Keratinocyte (primary cell): Measurements from ENCODE around the gene PSMF1. TPM values are rescaled to one million over a fixed set of nuclear protein-coding genes. Genes with fewer than 3 reads are reported as not detected.

Source experiments
- DNase-seq: peaks from one replicate; pipeline ENCODE4 v3.0.0-alpha.2; 2011; ENCODE audit warnings: low read depth, missing footprints, low spot score
- FAIRE-seq: peaks from 2 replicates; lab custom pipeline; 2011; peaks lifted over from hg19 to GRCh38; lab: Jason Lieb, UNC
- H2AFZ ChIP-seq: 2 replicates; pipeline ENCODE4 v1.6.0; 2012; ENCODE audit warnings: low read length, control low read depth, inconsistent platforms; ENCODE audit not compliant: control insufficient read depth
- H3K27ac ChIP-seq: 2 replicates; pipeline ENCODE4 v1.5.1; 2011; ENCODE audit warnings: low read length; ENCODE audit not compliant: control insufficient read depth, insufficient read depth
- H3K27me3 ChIP-seq: 3 replicates; pipeline ENCODE4 v1.6.0; 2011; ENCODE audit warnings: low read length; ENCODE audit not compliant: control insufficient read depth, insufficient read depth; ENCODE audit errors: extremely low read depth
- H3K36me3 ChIP-seq, 2 experiments: 2 replicates in 1 of 2; 3 replicates in 1 of 2; pipeline ENCODE4 v1.5.1; 2011; ENCODE audit warnings: low read length in 2 of 2, mild to moderate bottlenecking in 1 of 2; ENCODE audit not compliant: control insufficient read depth in 2 of 2, insufficient read depth in 2 of 2; ENCODE audit errors: extremely low read depth in 1 of 2
- H3K4me1 ChIP-seq: 3 replicates; pipeline ENCODE4 v1.5.1; 2011; ENCODE audit warnings: low read length; ENCODE audit not compliant: control insufficient read depth, insufficient read depth; ENCODE audit errors: extremely low read depth
- H3K4me2 ChIP-seq: 3 replicates; pipeline ENCODE4 v1.6.0; 2011; ENCODE audit warnings: low read depth, low read length; ENCODE audit not compliant: control insufficient read depth, insufficient read depth; ENCODE audit errors: extremely low read depth
- H3K4me3 ChIP-seq, 3 experiments: fragments of 200-600 bp in 1 of 3; sonication (generic) in 1 of 3; 2 replicates in 2 of 3; 3 replicates in 1 of 3; pipeline ENCODE4 v1.5.1; 2011 to 2016; ENCODE audit warnings: low read length in 3 of 3, mild to moderate bottlenecking in 3 of 3, control low read depth in 2 of 3, inconsistent platforms in 1 of 3, low read depth in 1 of 3, mixed read lengths in 1 of 3, mixed run types in 1 of 3, moderate library complexity in 1 of 3; ENCODE audit not compliant: control insufficient read depth in 2 of 3, insufficient read depth in 2 of 3; ENCODE audit errors: extremely low read depth in 1 of 3
- H3K79me2 ChIP-seq: 2 replicates; pipeline ENCODE4 v1.6.0; 2012; ENCODE audit warnings: low read length; ENCODE audit not compliant: control insufficient read depth, insufficient read depth
- H3K9ac ChIP-seq: 3 replicates; pipeline ENCODE4 v1.6.0; 2011; ENCODE audit warnings: low read length; ENCODE audit not compliant: control insufficient read depth, insufficient read depth; ENCODE audit errors: extremely low read depth
- H3K9me1 ChIP-seq: 3 replicates; pipeline ENCODE4 v1.6.0; 2011; ENCODE audit warnings: low read length; ENCODE audit not compliant: control insufficient read depth, insufficient read depth; ENCODE audit errors: extremely low read depth
- H3K9me3 ChIP-seq: 2 replicates; pipeline ENCODE4 v1.5.1; 2012; ENCODE audit warnings: low read depth, low read length; ENCODE audit not compliant: control insufficient read depth
- H4K20me1 ChIP-seq: 3 replicates; pipeline ENCODE4 v1.6.0; 2011; ENCODE audit warnings: low read length; ENCODE audit not compliant: control insufficient read depth, insufficient read depth; ENCODE audit errors: extremely low read depth
- CTCF ChIP-seq, 3 experiments: IDR thresholded peaks in 1 of 3; conservative IDR thresholded peaks in 1 of 3; optimal IDR thresholded peaks in 1 of 3; 2 replicates in 2 of 3; 3 replicates in 1 of 3; pipeline versions ENCODE3 to v1.5.1; 2011; ENCODE audit warnings: low read length in 3 of 3, mild to moderate bottlenecking in 3 of 3, moderate library complexity in 2 of 3, control low read depth in 1 of 3, inconsistent platforms in 1 of 3; ENCODE audit not compliant: insufficient read depth in 2 of 3; ENCODE audit errors: extremely low read depth in 1 of 3
- EZH2 ChIP-seq: IDR thresholded peaks from one replicate; pipeline ENCODE4 v1.6.1; 2012; ENCODE audit warnings: inconsistent platforms, mild to moderate bottlenecking, low read length, moderate library complexity
- dilution Hi-C: fragments of 300-500 bp; cut with MboI; formaldehyde crosslinking; loops from one replicate; pipeline ENCODE4 v1.7.0; 2020; ENCODE audit warnings: low sequenced_read_pairs; ENCODE audit not compliant: extremely low pct_ligation_motif_present
- polyA plus RNA-seq, 5 experiments: library from polyadenylated mRNA; depleted of rRNA in 3 of 5; stranded (reverse) in 3 of 5; stranded (forward) in 1 of 5; unstranded in 1 of 5; fragments of >200 nt; gene quantifications; 1 replicate in 1 of 5; 2 replicates in 3 of 5; 3 replicates in 1 of 5; pipeline versions ENCODE4 v1.2.1 to v1.2.3, GENCODE V29; 2011 to 2012; ENCODE audit warnings: missing spikeins in 2 of 5, low read depth in 1 of 5, low replicate concordance in 1 of 5

The PSMF1 gene
- polyA plus RNA-seq, 1 donor (not counting 4 experiments of a cell fraction or from before 2014, with no cell fraction given), result 58.5 TPM

GRCh38 chr20:1137236-1137635 lies 18.8 kb downstream of the PSMF1 start:
- Histone ChIP-seq H3K4me1 (no peaks in the 10 kb centered on the region), H3K4me3 (no peak overlapping the region), H3K4me2 (no peak overlapping the region), H3K9ac (no peak overlapping the region), H2AFZ (no peak overlapping the region), H3K27ac (no peak overlapping the region), H3K27me3 (no peaks in the 10 kb centered on the region), H3K36me3 (peaks cover 18 to 23% of the 10 kb centered on the region in 2 experiments), H4K20me1 (no peaks in the 10 kb centered on the region), H3K9me1 (no peaks in the 10 kb centered on the region), H3K9me3 (no peaks in the 10 kb centered on the region), H3K79me2 (peaks cover 18% of the 10 kb centered on the region)
- TF ChIP-seq EZH2 (no peak), CTCF (optimal IDR thresholded peaks at IDR 0.05 in 1 of 3, IDR thresholded peaks at IDR 0.05 in 1 of 3, conservative IDR thresholded peaks at IDR 0.05 in 1 of 3; ENCODE audit: extremely low read depth in 1 of 3, insufficient read depth in 2 of 3, low read length in 3 of 3) (no peak)
- dilution Hi-C loops, result no loop called here
- FAIRE-seq (no peak), DNase-seq (no peak)

- H3K36me3 ChIP-seq, result peaks cover 19 to 27% of the 10 kb centered on the region in 2 experiments
- dilution Hi-C loops, result no loop called here
- no peak overlapping the region for H3K4me2 ChIP-seq
- FAIRE-seq (no peak), DNase-seq (no peak)
- H2AFZ ChIP-seq, result no peak overlapping the region
- H3K27me3 ChIP-seq, result no peaks in the 10 kb centered on the region
- no peak overlapping the region for H3K27ac ChIP-seq
- H3K4me1 ChIP-seq, result no peaks in the 10 kb centered on the region
- peaks cover 2% of the 10 kb centered on the region for H3K79me2 ChIP-seq
- no peaks in the 10 kb centered on the region for H3K9me3 ChIP-seq
- H3K9me1 ChIP-seq, result peaks cover 3% of the 10 kb centered on the region
- no peaks in the 10 kb centered on the region for H4K20me1 ChIP-seq
- TF ChIP-seq CTCF (optimal IDR thresholded peaks at IDR 0.05 in 1 of 3, IDR thresholded peaks at IDR 0.05 in 1 of 3, conservative IDR thresholded peaks at IDR 0.05 in 1 of 3; ENCODE audit: extremely low read depth in 1 of 3, insufficient read depth in 2 of 3, low read length in 3 of 3) (no peak), EZH2 (no peak)
- H3K4me3 ChIP-seq, result no peak overlapping the region
- no peak overlapping the region for H3K9ac ChIP-seq
These were observed 26.2 kb downstream of the PSMF1 start for GRCh38 chr20:1144401-1145172.
